KMS-11 (cell line): ENCODE results near the gene SNAPIN.
"Not testable (repeated sequence)": the region's sequence is repeated elsewhere in the genome, so short reads cannot be mapped to it uniquely, and the experiment has no call there.

Experiments used
- H2AFZ ChIP-seq: fragments of 200-600 bp; sonication (generic); 2 replicates; pipeline ENCODE4 v1.6.1; 2016; ENCODE audit warnings: antibody characterized with exemption, mixed run types, low read depth
- H3K27ac ChIP-seq: fragments of 200-600 bp; sonication (generic); 2 replicates; pipeline ENCODE4 v1.6.1; 2016; ENCODE audit warnings: mild to moderate bottlenecking, mixed run types
- H3K27me3 ChIP-seq: fragments of 200-600 bp; sonication (generic); 2 replicates; pipeline ENCODE4 v1.6.1; 2017; ENCODE audit warnings: mild to moderate bottlenecking, low read depth, mixed run types, moderate library complexity; ENCODE audit not compliant: insufficient read depth
- H3K36me3 ChIP-seq: fragments of 200-600 bp; sonication (generic); 2 replicates; pipeline ENCODE4 v1.6.1; 2017; ENCODE audit warnings: mild to moderate bottlenecking, mixed run types; ENCODE audit not compliant: insufficient read depth
- H3K4me1 ChIP-seq: fragments of 200-600 bp; sonication (generic); 2 replicates; pipeline ENCODE4 v1.6.1; 2016; ENCODE audit warnings: mild to moderate bottlenecking, low read depth, mixed run types; ENCODE audit not compliant: poor library complexity, severe bottlenecking
- H3K4me2 ChIP-seq: fragments of 200-600 bp; sonication (generic); 2 replicates; pipeline ENCODE4 v1.7.0; 2016; ENCODE audit warnings: mild to moderate bottlenecking, mixed run types
- H3K4me3 ChIP-seq: fragments of 200-600 bp; sonication (generic); IDR thresholded peaks from 2 replicates; pipeline ENCODE4 v1.6.1; 2017; ENCODE audit warnings: low read depth, low read length, mixed read lengths; ENCODE audit not compliant: insufficient read depth
- H3K79me2 ChIP-seq: fragments of 200-600 bp; sonication (generic); 2 replicates; pipeline ENCODE4 v1.6.1; 2016; ENCODE audit warnings: low read depth, mixed run types; ENCODE audit not compliant: insufficient read depth
- H3K9ac ChIP-seq: fragments of 200-600 bp; sonication (generic); 2 replicates; pipeline ENCODE4 v1.6.1; 2016; ENCODE audit warnings: mild to moderate bottlenecking, mixed run types
- H4K20me1 ChIP-seq: fragments of 200-600 bp; sonication (generic); 2 replicates; pipeline ENCODE4 v1.6.1; 2016; ENCODE audit warnings: mild to moderate bottlenecking, mixed run types; ENCODE audit not compliant: insufficient read depth
- CTCF ChIP-seq: fragments of 200-600 bp; sonication (generic); conservative IDR thresholded peaks from 2 replicates; pipeline ENCODE4 v1.6.1; 2017; ENCODE audit warnings: low read depth, mild to moderate bottlenecking, antibody characterized with exemption, low read length, moderate library complexity, mixed read lengths

Gene SNAPIN

GRCh38 chr1:153635872-153636271 is 22.6 kb upstream of the SNAPIN start:
- TF ChIP-seq CTCF = no peak
- H3K9ac ChIP-seq = no peak overlapping the region
- peaks cover 42% of the 10 kb centered on the region; the same call in 1 of the 2 replicates for H3K36me3 ChIP-seq
- no peaks in the 10 kb centered on the region for H3K27me3 ChIP-seq
- H3K4me2 ChIP-seq = peak overlapping the region; percentile 52; the same call in 1 of the 2 replicates
- no peak overlapping the region for H3K27ac ChIP-seq
- H3K79me2 ChIP-seq = peaks cover 58% of the 10 kb centered on the region
- no peak overlapping the region for H2AFZ ChIP-seq
- no peaks in the 10 kb centered on the region for H4K20me1 ChIP-seq
- H3K4me3 ChIP-seq = no peak overlapping the region
- peaks cover 31% of the 10 kb centered on the region for H3K4me1 ChIP-seq

GRCh38 chr1:153636312-153636711 is 22.2 kb upstream of the SNAPIN start:
- no peak overlapping the region for H3K4me3 ChIP-seq
- peaks cover 31% of the 10 kb centered on the region for H3K4me1 ChIP-seq
- H4K20me1 ChIP-seq = no peaks in the 10 kb centered on the region
- no peaks in the 10 kb centered on the region for H3K27me3 ChIP-seq
- peaks cover 59% of the 10 kb centered on the region for H3K79me2 ChIP-seq
- no peak overlapping the region for H2AFZ ChIP-seq
- no peak for TF ChIP-seq CTCF
- no peak overlapping the region; the same call in 1 of the 2 replicates for H3K27ac ChIP-seq
- no peak overlapping the region for H3K9ac ChIP-seq
- no peak overlapping the region for H3K4me2 ChIP-seq
- H3K36me3 ChIP-seq = peaks cover 46% of the 10 kb centered on the region; the same call in 1 of the 2 replicates

- peaks cover 59% of the 10 kb centered on the region for H3K79me2 ChIP-seq
- no peak overlapping the region for H2AFZ ChIP-seq
- H3K9ac ChIP-seq = no peak overlapping the region
- H3K4me3 ChIP-seq = no peak overlapping the region
- no peaks in the 10 kb centered on the region for H4K20me1 ChIP-seq
- H3K4me1 ChIP-seq = peaks cover 27% of the 10 kb centered on the region
- no peaks in the 10 kb centered on the region for H3K27me3 ChIP-seq
- H3K27ac ChIP-seq = no peak overlapping the region
- no peak for TF ChIP-seq CTCF
- H3K36me3 ChIP-seq = peaks cover 64% of the 10 kb centered on the region; the same call in 1 of the 2 replicates
- H3K4me2 ChIP-seq = no peak overlapping the region
These were observed 20.2 kb upstream of the SNAPIN start for GRCh38 chr1:153638261-153638660.

GRCh38 chr1:153639280-153639679 is 19.2 kb upstream of the SNAPIN start:
- H3K4me2 ChIP-seq = no peak overlapping the region
- H3K36me3 ChIP-seq = peaks cover 72% of the 10 kb centered on the region; the same call in 1 of the 2 replicates
- no peak overlapping the region for H3K4me3 ChIP-seq
- peaks cover 57% of the 10 kb centered on the region for H3K79me2 ChIP-seq
- no peak overlapping the region for H3K9ac ChIP-seq
- no peaks in the 10 kb centered on the region for H4K20me1 ChIP-seq
- no peak overlapping the region for H2AFZ ChIP-seq
- no peaks in the 10 kb centered on the region for H3K27me3 ChIP-seq
- peaks cover 24% of the 10 kb centered on the region for H3K4me1 ChIP-seq
- no peak for TF ChIP-seq CTCF
- H3K27ac ChIP-seq = no peak overlapping the region

- not testable (repeated sequence) for H2AFZ ChIP-seq, H3K4me2 ChIP-seq, H3K9ac ChIP-seq, H3K4me3 ChIP-seq, H4K20me1 ChIP-seq, H3K27me3 ChIP-seq, H3K27ac ChIP-seq
- H3K79me2 ChIP-seq = peaks cover 48% of the 10 kb centered on the region
- peaks cover 20% of the 10 kb centered on the region for H3K4me1 ChIP-seq
- H3K36me3 ChIP-seq = peaks cover 80% of the 10 kb centered on the region; the same call in 1 of the 2 replicates
These were observed 18.3 kb upstream of the SNAPIN start for GRCh38 chr1:153640213-153640612.
